Endometrial microvascular endothelial cells (primary cell): ENCODE measurements around the gene DDR1. TPM values are rescaled to one million over a fixed set of nuclear protein-coding genes. Genes with fewer than 3 reads are reported as not detected.
"Not testable (repeated sequence)": the region's sequence is repeated elsewhere in the genome, so short reads cannot be mapped to it uniquely, and the experiment has no call there.

Source experiments
- in situ Hi-C: cut with HindIII; loops from 2 replicates; pipeline ENCODE4 v1.10.0; 2017; ENCODE audit warnings: low sequenced_read_pairs, low pct_unique_long_range_greater_than_20kb; ENCODE audit errors: inconsistent ontology term
- total RNA-seq: library from RNA; depleted of rRNA; stranded (reverse); fragments of >200 nt; gene quantifications from one replicate; pipeline ENCODE4 v1.2.3, GENCODE V29; 2015; ENCODE audit errors: inconsistent ontology term

Gene DDR1
- total RNA-seq, 1 donor from 2014 or later = 16.6 TPM

DNA sequence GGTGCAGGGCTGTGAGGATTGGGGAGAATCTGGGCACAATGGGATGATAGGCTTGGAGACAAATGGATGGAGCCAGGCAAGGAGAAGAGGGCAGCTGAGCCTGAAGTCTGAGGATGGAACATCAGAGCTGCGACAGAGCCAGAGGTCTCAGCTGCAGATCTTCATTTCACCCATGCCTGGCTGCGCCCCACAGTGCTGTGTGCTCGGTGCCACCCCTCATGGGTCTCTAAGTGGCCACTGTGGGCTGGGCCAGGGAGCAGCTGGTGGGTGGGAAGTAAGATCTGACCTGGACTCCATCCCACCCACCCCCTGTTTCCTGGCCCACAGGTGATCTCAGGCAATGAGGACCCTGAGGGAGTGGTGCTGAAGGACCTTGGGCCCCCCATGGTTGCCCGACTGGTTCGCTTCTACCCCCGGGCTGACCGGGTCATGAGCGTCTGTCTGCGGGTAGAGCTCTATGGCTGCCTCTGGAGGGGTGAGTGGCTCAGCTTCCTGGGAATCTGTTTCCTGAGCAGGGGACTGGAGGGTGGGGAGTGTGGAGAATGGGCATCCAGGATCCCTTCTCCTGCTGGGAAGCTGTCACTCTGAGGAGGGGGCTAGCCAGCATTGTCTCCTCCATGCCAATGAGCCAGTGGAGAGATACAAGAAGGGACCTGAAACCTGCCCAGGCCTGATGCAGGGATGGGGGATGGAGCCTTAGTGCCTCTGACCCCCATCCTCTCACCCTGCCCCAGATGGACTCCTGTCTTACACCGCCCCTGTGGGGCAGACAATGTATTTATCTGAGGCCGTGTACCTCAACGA, 6.5 kb downstream of the DDR1 start:
- in situ Hi-C loops = no loop called here

DNA sequence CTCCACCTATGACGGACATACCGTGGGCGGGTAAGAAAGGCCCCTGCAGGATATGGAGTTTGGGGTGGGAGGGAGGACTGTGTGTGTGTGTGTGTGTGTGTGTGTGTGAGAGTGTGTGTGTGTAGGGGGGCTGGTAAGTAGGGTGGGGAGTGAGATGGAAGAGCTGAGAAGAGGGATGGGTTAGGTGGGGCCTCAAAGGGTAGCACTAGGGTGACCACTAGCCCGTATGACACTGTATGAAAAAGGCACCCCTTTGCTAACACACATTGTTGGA, 7.1 kb downstream of the DDR1 start:
- in situ Hi-C loops = no loop called here

DNA sequence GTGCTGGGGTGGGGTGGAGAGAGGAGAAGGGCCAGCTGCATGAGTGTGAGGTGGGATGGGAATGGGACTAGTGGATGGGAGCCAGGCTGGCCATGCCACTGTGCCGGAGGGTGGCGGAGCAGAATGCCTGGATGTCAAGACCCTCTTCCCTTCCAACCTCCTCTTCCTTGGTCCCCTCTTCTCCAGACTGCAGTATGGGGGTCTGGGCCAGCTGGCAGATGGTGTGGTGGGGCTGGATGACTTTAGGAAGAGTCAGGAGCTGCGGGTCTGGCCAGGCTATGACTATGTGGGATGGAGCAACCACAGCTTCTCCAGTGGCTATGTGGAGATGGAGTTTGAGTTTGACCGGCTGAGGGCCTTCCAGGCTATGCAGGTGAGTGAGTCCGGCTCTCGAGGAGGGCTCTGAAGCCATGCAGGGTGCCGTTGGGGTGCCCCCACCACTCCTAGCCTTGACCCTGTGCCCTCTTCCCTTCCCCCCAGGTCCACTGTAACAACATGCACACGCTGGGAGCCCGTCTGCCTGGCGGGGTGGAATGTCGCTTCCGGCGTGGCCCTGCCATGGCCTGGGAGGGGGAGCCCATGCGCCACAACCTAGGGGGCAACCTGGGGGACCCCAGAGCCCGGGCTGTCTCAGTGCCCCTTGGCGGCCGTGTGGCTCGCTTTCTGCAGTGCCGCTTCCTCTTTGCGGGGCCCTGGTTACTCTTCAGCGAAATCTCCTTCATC, 7.7 kb downstream of the DDR1 start:
- in situ Hi-C loops = no loop called here

DNA sequence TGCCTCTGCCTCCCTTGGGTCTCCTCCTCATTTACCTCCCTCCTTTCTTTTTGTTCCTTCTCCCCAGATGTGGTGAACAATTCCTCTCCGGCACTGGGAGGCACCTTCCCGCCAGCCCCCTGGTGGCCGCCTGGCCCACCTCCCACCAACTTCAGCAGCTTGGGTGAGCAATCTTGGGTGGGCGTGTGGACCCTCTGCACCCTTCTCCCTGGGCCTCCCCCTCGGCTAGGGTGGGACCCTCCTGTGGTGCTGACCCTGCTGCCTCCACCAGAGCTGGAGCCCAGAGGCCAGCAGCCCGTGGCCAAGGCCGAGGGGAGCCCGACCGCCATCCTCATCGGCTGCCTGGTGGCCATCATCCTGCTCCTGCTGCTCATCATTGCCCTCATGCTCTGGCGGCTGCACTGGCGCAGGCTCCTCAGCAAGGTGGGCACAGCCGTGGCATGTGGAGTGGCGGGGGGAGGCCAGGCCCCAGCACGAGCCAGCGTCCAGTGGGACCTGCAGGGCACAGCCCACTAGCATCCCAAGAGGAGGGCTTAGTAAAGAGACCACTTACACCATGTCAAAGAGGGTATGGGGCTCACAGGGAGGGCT, 8.8 kb downstream of the DDR1 start:
- in situ Hi-C loops = no loop called here

DNA sequence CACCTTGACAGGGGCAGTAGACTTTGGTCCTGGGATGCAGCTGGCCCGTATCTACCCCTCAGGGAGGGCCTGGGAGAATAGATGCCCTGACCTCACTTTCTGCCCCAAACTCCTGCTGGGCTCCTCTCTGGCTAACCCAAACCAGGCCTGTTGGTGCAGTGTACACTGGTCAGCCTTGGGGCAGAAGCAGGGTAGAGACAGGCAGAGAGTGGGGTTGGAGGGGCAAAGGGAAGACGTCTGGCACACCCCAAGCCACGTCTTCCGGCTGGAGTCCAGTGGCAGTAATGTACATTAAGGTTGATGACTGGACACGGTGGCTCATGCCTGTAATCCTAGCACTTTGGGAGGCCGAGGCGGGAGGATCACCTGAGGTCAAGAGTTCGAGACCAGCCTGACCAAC, 9.3 kb downstream of the DDR1 start:
- in situ Hi-C loops = no loop called here

DNA sequence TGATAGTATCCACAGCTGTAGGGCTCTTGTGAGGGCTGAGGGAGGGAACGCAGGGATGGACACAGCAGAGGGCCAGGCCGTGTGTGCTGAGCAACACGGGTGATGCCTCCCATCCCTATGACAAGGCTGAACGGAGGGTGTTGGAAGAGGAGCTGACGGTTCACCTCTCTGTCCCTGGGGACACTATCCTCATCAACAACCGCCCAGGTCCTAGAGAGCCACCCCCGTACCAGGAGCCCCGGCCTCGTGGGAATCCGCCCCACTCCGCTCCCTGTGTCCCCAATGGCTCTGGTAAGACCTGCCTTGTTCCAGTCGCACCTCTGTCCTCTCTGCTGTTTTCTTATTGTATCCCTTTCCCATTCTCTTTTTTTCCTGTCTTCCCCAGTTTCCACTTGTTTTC, 10.1 kb downstream of the DDR1 start:
- in situ Hi-C loops = no loop called here

DNA sequence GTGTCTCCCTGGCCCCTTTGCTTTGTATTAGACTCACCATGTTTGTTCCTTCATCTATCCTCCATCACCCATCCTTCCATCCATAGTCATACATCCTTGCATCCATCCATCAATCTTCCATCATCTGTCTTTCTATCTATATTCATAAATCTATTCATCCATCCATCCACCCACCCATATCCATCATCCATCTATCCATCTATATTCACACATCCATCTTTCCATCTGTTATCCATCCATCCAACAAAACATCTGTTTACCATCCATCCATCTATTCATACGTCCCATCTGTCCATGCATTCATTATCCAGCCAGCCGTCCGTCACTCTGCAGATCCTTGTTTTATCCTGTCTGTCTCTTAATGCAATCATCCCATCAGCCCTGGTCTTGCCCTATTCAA, 10.6 kb downstream of the DDR1 start:
- in situ Hi-C loops = no loop called here

DNA sequence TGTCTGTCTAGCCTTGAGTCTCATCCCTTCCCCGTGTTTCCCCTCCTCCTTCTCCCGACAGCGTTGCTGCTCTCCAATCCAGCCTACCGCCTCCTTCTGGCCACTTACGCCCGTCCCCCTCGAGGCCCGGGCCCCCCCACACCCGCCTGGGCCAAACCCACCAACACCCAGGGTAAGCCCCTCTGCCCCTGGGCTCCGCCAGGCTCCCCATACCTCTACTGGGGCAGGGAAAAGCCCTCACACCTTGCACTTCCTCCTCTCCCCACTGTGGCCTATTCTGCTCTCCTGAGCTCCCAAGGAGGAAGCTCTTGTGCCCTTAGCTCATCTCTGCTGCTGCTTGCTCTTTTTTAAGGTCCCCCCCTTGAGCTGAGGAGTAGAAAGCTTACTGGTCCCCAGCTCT, 11.0 kb downstream of the DDR1 start:
- in situ Hi-C loops = no loop called here

DNA sequence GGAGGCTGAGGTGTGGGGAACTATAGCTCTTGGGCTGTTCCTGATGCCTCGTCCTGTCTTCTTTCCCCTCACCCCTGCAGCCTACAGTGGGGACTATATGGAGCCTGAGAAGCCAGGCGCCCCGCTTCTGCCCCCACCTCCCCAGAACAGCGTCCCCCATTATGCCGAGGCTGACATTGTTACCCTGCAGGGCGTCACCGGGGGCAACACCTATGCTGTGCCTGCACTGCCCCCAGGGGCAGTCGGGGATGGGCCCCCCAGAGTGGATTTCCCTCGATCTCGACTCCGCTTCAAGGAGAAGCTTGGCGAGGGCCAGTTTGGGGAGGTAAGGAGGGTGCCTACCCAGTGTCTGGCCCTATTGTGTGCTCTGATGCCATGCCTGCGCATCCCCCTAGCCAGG, 12.2 kb downstream of the DDR1 start:
- in situ Hi-C loops = no loop called here

DNA sequence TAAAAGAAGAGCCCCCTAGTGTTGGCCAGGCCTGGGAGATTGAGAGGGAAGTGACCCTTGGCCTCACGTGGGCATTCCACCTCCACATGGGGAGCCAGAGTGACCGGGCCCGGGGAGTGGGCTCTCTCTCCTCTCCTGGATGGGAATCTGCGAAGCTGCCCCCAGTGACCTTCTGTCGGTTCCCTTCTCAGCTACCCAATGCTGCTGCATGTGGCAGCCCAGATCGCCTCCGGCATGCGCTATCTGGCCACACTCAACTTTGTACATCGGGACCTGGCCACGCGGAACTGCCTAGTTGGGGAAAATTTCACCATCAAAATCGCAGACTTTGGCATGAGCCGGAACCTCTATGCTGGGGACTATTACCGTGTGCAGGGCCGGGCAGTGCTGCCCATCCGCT, 13.6 kb downstream of the DDR1 start:
- in situ Hi-C loops = no loop called here

DNA sequence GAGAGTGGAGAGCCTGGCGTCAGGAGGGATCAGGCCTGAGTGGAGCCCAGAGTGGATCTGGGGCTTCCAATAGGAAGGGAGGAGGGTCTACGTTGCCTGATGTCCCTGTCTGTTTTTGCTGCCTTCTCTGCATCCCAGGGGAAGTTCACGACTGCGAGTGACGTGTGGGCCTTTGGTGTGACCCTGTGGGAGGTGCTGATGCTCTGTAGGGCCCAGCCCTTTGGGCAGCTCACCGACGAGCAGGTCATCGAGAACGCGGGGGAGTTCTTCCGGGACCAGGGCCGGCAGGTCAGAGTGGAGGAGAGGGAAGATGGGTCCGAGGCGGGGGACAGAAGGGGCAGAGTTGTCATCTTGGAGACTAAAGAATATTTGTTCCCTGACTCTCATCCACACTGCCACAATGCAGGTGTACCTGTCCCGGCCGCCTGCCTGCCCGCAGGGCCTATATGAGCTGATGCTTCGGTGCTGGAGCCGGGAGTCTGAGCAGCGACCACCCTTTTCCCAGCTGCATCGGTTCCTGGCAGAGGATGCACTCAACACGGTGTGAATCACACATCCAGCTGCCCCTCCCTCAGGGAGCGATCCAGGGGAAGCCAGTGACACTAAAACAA, 14.5 kb downstream of the DDR1 start:
- in situ Hi-C loops = no loop called here

DNA sequence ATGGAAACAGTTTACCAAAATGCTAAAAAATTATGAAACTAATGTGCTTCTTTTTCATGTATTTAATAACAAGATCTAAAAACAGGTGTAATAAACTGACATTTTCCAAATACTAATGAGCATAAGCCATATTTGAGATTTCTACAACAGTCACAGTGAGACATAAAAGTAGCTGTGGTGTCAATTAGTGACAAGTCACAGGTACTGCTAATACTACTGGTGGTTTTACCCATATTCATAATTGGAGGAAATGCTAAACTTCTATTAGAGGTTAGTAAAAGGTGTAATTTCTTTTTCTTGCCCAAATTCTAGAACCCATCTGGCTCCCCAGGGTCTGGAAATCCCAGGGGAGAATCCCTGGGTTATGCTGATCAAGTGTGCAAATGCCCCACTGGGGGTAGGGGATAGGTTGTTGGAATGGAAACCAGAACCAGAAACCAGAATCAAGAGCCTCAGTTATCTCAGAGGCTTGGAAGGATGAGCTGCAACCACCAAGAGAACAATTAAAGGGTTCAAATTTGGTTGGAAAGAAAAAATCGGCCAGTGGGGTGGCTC, 16.6 kb downstream of the DDR1 start:
- in situ Hi-C loops = no loop called here

DNA sequence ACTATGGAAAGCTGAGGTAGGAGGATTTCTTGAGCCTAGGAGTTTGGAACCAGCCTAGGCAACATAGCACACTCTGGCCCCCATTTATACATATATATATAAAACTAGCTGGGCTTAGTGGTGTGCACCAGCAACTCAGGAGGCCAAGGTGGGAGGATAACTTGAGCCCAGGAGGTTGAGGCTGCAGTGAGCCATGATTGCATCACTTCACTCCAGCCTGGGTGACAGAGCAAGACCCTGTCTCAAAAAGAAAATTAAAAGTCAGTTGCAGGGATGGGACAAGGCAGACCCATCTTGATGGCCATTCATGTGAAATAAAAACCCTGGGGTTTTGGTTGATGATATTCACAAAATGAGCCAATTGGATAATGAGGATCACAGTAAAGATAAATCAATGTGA, 17.1 kb downstream of the DDR1 start:
- in situ Hi-C loops = no loop called here

DNA sequence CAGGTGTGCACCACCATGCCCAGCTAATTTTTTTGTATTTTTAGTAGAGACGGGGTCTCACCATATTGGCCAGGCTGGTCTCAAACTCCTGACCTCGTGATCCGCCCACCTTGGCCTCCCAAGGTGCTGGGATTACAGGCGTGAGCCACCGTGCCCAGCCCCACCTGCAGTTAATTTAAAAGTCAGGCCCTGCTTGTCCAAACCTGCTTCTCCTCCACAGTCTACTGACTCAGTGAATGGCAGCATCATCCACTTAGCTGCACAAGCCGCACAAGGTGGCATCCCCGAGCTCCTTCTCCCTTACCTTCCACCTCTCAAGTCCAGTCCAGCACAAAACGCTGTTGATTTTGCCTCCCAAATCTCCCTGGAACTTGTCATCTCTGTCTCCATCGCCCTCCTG, 17.9 kb downstream of the DDR1 start:
- in situ Hi-C loops = not testable (repeated sequence)

DNA sequence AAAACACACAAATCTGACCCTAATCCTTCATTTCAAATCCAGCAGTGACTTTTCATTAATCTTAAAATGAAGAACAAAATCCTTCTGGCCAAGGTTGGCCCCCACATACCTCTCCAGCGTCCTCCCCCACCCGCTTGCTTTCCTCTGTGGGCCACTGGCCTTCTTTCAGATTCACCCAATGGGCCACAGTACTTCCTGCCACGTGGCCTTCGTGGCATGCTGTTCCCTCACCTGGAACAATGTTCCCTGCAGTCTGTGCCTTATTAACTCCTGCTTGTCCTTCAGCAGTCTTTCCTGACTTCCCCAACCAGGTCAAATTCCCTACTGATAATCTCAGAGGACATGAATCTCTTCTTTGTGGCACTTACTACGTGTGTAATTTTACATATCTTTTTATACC, 18.4 kb downstream of the DDR1 start:
- in situ Hi-C loops = no loop called here

DNA sequence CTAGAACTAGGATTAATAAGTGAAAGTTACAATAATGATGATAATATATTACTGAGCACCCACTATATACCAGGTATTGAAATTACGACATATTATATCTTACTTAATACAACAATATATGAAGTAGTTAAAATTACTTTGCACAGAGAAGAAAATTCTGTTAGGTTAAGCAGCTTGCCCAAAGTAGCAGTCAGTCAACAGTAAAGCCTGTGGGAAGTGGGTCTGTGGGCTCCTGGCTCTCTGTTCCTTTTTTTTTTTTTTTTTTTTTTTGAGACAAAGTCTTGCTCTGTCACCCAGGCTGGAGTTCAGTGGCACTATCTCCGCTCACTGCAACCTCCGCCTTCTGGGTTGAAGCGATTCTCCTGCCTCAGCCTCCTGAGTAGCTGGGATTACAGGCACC, 18.9 kb downstream of the DDR1 start:
- in situ Hi-C loops = no loop called here

DNA sequence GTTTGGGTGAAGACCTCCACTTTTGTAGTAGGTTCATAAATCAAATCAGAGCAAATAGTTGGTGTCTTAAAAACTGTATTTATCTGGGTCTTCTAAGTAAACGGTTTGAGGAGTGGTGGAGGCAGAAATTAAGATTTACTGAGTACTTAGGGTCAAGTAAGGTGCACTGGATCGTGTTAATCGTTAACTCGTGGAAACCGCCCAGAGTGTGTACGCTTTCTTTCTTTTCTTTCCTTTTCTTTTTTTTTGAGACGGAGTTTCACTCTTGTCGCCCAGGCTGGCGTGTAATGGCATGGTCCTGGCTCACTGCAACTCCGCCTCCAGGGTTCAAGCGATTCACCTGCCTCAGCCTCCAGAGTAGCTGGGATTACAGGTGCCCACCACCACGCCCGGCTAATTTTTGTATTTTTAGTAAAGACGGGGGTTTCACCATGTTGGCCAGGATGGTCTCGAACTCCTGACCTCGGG, 23.0 kb downstream of the DDR1 start:
- in situ Hi-C loops = not testable (repeated sequence)

DNA sequence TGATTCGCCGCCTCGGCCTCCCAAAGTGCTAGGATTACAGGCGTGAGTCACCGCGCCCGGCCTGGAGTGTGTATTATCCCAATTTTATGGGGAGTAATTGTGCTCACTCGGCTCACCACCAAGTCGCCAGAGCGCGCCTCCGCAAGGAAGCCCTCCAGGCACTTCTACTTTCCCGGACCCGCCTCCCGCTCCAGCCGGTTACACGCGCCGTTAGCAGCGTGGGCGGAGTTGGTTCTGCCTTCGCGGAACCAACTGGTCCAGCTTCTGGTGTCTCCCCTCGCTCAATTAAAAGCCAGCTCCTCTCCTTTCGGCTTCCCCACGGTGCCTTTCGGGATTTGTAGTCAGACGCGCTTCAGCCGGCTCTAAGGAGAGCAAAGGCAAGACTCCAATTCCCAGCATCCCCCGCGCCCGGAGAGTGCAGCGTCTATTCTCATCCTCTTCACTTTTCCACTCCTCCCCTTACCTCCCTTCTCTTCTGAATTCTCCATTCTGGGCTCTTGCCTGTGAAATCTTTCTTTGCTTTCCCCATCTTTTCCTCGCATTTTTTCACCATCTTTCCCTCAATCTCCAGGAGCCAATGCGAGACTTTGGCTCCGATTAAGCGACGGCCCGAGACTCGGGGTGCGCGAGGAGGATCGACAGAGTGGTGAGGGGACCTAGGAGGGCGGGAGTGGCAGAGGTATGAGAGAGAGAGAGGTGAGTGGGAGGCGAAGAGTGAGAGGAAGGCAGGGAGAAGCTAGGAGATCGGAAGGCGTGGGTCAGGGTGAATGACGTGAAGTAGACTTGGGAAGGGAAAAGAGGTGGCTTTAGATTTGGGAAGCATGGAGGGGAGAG, 23.7 kb downstream of the DDR1 start, which contains the start of gene GTF2H4:
GTF2H4 (plus strand) TSS at position 450 of the 834 bp plus-strand sequence.
- in situ Hi-C loops = no loop called here

DNA sequence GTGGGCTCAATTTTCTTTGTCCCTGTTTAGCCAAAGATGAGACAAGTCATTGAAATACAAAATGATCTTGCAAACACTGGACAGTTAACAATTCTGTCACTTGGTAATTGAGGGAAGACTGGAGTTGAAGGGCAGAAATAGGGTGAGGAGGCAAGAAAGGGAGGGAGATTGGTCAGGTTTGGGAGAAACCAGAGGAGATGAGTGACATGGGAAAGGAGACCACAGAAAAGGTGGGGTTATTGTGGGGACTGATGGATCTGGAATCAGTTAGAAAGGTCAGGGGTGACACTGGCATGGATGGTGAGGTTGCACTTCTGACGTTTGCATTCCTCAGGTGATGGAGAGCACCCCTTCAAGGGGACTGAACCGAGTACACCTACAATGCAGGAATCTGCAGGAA, 24.4 kb downstream of the DDR1 start:
- in situ Hi-C loops = no loop called here
